Non-pigmented ciliary epithelial cell (primary cell): ENCODE results near the gene HCN3.
"Not testable (repeated sequence)": the region's sequence is repeated elsewhere in the genome, so short reads cannot be mapped to it uniquely, and the experiment has no call there.

Source experiments
- DNase-seq: peaks from one replicate; pipeline ENCODE4 v3.0.0-alpha.2; 2010; ENCODE audit warnings: low read depth

Gene HCN3

DNA sequence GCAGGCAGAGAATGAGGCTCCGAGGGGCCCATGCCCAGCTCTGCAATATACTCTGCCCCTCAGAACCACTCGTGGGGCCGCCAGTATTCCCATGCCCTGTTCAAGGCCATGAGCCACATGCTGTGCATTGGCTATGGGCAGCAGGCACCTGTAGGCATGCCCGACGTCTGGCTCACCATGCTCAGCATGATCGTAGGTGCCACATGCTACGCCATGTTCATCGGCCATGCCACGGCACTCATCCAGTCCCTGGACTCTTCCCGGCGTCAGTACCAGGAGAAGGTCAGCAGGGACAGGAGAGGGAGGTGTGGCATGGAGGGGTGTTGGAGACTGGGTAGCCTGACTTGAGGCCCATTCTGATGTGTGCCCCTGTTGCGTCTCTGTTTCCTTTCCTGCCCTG is 7.2 kb downstream of the HCN3 start:
- DNase-seq, result no peak

DNA sequence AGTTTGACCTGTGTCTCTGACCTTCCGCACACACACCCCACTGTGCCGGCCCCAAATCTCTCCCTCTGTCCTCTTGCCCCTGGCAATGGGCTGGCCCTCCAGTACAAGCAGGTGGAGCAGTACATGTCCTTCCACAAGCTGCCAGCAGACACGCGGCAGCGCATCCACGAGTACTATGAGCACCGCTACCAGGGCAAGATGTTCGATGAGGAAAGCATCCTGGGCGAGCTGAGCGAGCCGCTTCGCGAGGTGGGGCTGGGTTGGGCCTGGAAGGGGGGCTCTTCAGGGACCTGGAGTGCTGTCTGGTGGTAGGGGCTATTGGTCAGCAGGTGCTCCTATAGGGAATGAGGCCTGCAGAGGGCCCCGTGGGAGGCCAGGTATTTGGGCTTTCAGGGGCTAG is 7.8 kb downstream of the HCN3 start:
- no peak for DNase-seq

DNA sequence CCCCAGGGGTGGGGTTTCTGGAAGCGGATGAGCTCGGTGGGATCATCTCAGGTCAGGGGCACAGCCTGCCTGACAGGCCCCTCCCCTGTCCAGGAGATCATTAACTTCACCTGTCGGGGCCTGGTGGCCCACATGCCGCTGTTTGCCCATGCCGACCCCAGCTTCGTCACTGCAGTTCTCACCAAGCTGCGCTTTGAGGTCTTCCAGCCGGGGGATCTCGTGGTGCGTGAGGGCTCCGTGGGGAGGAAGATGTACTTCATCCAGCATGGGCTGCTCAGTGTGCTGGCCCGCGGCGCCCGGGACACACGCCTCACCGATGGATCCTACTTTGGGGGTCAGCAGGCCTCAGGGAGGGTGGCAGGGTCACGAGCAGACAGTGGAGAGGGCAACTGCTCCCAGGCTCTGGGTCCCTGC is 8.4 kb downstream of the HCN3 start:
- no peak for DNase-seq

DNA sequence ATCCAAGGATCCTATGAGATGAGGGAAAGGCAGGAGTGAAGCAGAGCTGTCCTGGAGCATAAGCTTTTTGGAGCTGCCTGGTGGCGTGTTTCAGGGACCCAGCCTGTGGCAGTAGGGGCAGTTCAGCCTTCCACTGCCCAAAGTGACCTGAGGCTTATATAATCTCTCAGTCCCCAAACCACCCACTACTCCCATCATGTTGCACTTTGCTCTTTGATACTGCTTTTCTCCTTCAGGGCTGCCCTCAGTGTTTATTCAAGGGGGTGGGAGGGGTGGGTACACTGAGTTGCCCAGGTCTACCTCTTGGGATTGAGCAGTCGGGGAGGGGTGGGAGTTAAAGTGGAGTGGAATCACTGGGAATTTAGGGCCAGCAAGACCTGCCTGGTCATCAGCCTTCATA is 9.3 kb downstream of the HCN3 start:
- DNase-seq, result no peak

DNA sequence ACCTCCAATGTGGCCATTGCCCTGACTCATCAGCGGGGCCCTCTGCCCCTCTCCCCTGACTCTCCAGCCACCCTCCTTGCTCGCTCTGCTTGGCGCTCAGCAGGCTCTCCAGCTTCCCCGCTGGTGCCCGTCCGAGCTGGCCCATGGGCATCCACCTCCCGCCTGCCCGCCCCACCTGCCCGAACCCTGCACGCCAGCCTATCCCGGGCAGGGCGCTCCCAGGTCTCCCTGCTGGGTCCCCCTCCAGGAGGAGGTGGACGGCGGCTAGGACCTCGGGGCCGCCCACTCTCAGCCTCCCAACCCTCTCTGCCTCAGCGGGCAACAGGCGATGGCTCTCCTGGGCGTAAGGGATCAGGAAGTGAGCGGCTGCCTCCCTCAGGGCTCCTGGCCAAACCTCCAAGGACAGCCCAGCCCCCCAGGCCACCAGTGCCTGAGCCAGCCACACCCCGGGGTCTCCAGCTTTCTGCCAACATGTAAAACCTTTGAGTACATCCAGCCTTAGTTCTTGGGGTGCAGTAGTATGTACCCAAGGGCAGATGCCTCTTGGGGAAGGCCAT is 10.8 kb downstream of the HCN3 start:
- no peak for DNase-seq

DNA sequence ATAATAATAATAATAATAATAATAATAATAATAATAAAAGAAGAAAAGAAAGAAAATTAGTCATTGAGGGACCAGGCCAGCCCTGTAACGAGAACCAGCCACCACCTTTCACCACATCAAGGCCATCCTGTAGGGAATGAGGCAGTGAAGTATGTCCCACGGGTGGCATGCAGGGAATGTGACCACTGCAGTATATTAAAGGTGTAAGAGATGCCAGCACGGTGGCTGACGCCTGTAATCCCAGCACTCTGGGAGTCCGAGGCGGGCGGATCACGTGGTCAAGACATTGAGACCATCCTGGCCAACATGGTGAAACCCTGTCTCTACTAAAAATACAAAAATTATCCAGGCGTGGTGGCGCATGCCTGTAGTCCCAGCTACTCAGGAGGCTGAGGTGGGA is 13.7 kb downstream of the HCN3 start:
- DNase-seq, result not testable (repeated sequence)

DNA sequence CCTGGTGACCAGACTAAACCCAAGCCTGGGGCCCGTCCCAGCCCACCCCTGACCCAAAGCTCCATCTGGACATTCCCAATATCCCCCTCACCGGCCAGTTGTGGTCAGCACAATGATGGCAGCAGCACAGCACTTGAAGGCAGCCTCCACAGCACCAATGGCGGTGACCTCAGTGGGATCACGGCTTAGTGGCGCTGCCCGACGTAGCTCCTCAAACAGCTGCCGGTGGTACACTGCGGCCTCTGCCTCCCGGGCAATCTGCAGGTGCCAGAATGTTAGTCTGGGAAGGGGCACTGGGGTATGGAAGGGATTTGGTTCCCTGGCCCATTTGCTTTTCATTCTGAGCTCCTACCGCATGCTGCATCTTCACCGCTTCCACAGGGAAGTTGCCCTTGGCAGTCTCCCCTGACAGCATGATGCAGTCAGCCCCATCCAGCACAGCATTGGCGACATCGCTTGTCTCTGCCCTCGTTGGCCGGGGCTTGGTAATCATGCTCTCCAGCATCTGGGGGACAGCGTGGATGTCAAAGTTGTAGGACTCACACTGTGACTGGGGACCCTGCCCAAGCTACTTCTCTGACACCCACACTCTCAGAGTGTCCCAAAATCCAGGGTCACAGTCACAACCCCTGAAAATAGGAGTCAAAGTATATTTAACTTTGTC is 16.0 kb downstream of the HCN3 start:
- DNase-seq, result no peak

DNA sequence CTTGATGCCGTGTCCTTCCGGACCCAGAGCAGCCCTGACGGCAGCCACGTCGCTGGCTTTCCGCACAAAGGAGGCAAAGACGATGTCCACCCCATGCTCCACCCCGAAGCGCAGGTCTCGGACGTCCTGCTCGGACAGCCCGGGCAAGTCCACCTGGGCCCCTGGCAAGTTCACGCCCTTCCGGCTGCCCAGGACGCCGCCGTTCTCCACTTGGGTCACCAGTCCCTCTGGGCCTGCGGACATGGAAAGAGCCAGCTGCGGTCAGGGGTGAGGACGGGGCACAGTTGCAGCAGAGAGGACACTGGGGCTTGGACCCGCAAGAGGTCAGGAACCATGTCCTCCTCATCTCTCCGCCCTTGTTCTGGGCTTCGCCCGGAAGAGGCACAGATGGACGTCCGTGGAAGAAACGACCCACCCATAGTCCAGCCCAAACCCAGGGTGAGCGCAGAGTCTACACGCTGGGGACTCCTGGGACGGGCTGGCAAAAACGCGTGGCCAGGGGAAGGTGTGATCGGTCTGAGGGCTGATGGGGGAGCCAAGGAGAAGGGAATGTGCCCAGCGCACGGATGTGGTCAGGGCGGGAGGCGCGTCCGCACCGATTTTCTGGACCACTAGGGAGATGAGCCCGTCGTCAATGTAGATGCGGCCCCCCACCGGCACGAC is 17.4 kb downstream of the HCN3 start:
- no peak for DNase-seq

DNA sequence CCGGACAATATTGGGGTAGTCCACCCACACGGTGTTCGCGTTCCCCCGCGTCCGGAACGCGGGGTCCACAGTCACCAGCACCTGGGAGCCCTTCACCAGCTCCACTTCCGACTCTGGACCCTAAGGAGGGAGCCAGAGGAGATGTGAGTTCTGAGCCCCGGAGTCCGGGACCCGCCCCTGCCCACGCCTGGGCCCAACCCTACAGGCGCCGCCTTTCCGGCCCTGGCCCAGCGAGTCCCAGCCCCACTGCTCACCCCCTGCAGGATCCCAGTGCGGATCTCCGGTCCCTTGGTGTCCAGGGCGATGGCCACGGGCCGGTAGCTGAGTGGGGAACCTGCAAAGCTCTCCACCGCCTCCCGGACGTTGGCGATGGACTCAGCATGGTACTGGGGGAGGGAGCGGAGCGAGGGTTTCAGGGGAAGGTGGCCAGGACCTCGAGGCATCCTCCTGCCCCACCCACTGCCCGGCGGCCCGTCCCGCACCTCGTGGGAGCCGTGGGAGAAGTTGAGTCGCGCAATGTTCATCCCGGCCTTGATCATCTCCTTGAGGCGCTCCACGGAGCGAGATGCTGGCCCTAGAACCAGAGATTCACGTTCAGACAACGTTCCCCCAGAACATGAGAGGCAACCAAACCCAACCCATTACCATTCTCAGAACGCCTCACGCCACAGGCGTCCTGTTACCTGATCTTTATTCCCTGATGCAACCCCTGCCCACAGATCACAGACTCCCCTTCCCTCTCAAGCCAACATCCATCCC is 18.1 kb downstream of the HCN3 start:
- no peak for DNase-seq

DNA sequence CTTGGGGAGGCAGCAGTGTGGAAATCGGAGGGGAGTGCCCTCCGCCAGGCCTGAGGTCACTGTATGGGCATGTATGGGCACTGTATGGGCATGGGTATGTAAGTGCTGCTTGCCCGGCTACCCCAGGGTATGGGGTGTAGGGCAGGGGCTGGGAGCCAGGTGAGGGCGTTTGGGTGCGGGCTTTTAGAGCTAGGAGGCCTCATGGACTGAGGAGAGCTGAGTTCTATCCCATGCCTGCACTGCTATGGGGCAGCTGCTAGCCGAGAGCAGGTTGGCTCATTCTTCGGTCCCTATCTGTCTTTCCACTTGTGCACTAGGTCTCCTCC is 18.6 kb downstream of the HCN3 start:
- no peak for DNase-seq

DNA sequence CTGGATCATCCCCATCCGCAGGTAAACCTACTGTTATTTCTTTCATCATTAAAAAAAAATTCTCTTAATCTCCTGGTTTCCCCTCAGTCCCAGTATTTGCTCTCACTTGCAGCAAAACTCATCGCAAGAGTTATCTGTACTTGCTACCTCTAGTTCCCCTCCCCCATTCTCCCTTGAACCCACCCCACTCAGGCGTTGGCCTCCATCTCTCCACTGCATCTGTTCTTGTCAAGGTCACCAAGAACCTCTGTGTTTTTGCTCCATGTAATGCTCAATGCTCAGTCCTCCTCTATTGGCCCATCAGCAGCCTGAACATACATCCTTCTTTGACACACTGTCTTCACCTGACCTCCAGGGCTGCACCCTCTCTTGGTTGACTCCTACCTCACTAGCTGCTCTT is 19.4 kb downstream of the HCN3 start:
- DNase-seq, result no peak

DNA sequence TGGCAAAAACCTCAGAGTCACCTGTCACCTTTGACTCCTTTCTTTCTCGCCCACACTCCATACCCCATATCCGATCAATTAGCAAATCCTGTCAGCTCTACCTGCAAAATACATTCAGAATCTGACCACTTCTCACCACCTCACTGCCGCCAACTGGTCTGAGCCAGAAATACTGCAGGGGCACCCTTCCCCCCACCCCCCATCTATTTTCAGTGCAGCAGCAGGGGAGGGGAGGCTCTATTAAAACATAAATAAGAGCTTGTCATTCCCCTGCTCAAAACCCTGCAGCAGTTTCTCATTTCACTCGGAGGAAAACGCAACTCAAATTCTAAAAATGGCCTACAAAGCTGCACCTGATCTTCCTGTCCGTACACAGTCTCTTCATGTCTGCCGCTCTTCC is 20.1 kb downstream of the HCN3 start:
- DNase-seq, result no peak

DNA sequence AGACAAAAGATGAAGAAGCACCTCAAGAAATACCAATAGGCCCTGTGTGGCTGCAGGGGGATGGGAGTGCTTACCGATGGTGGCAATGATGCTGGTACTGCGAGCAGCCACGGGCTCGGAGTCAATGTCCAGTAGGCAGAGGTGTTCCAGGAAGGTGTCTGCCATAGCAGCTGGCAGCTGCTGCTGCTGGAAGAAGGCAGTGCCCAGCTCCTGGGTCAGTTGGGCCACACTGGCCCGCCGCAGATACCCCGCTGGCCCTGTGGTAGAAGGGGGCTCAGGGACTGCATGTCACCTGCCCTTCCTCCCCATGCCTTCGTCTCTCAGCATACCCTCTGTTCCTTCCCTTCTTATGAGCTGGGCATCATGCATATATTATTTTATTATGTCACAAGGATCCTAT is 22.8 kb downstream of the HCN3 start:
- DNase-seq, result no peak

DNA sequence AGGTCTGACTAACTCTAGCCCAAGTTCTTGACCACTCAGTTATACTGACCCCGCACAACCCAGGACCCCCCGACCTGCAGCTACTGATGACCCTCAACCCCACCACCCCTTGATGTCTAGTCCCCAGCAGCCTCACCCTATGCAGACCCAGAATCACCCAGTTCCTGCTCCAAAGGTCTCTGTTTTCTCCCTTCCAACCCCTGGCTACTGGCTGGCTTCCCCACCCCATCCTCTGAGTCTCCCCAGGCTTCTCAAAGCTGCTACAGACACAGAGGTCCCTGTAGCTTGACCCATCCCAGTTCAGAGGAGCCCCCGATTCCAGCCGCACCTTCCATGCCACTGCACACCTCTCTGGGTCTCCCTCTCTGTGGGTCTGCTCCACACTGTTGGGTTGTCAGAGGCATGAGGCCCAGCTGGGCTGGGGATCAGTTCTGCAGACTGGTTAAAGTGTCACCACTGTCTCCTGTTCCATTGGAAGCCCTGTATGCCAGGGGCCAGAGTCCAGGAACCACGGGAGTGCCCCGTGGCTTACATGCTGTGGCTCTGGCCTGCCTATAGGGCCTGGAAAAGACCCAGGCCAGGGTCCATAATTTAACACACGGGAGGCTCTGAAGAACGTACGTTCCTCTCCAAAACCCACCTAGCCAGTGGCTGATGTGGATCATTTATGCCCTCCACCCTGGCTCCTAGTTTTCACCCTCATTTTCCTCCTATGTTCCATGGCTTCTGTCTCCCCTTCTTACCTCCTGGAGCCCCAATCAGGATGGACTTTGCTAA is 23.5 kb downstream of the HCN3 start:
- DNase-seq, result no peak

DNA sequence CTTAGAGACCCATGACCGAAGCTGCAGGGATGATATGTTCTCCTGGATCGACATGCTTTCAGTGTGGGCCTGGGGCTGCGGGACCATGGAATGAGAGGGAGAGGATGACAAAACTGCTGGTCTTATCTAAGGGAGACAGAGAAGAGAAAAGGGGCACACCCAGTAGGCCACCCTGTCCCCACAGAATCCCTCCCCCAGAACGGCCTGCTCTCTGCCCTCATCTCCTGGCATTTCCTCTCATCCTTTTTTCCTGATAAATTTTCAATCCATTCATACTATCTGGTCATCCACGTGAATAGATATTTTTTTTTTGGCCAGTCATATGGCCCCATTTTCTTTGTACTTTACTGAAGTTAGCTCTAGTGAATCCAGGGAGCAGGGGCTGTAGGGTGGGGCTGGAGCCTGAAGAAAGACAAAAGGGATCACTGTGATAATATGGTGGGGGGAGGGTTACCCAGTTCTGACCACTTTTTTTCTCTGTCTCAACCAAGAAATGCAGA is 24.1 kb downstream of the HCN3 start, which contains the start of gene PKLR:
PKLR (minus strand) TSS at position 97 of the 500 bp plus-strand sequence; CDS start at position 54, 43 bp downstream.
- no peak for DNase-seq

DNA sequence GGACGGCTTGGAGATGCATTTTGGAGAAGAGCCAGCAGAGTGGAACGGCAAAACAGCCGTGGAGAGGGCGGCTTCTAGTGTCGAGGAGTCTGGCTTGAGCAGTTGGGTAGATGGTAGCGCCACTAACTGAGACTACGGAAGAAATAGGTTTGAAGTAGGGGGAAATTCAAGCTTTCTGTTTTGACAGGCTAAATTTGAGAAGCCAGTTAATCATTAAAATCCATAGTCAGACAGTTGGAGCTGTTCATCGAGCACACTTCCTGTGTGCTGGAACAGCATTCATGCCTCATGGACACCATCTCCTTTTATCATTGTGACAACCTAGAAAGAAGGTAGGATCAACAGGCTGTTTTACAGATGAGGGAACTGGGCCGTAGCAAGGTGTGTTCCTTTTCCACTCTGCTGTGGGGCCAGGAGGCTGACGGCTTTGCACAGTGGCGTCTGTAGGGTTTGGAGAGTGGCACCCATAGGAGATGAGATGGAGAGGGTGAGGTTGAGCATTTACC is 27.3 kb downstream of the HCN3 start:
- no peak for DNase-seq

DNA sequence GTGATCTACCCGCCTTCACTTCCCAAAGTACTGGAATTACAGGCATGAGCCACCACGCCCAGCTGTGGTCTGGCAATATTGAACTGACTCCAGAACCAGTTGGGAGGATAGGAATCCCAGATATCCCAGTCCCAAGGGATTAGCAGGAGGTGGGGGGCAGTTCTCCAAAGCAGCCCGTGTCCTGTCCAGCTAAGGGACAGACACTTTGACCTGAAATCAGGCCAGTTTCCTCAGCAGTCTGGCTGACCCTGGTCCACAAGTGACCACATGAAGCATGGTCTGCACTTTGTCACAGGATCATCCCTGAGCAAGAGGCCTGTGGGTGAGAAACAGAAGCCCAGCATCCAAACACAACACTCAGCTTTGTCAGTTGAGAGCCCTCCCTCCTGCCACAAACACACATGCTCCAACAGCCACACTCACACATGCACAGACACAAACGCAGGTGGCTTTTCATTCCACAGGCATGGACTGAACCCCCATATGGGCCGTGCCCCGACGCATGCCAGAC is 28.7 kb downstream of the HCN3 start:
- no peak for DNase-seq

DNA sequence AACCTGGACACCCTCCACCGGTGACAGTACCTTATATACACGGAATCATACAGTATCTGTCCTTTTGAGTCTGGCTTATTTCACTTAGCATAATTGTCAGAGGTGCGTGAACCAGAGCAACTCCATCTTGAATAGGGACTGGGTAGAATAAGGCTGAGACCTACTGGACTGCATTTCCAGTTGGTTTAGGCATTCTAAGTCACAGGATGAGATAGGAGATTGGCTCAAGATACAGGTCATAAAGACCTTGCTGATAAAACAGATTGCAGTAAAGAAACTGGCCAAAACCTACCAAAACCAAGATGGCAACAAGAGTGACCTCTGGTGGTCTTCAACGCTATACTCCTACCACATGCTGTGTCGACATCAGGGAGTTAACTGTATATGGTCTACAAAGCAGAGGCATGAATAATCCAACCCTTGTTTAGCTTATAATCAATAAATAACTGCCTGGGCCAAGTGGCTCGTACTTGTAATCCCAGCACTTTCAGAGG is 30.0 kb downstream of the HCN3 start:
- no peak for DNase-seq

DNA sequence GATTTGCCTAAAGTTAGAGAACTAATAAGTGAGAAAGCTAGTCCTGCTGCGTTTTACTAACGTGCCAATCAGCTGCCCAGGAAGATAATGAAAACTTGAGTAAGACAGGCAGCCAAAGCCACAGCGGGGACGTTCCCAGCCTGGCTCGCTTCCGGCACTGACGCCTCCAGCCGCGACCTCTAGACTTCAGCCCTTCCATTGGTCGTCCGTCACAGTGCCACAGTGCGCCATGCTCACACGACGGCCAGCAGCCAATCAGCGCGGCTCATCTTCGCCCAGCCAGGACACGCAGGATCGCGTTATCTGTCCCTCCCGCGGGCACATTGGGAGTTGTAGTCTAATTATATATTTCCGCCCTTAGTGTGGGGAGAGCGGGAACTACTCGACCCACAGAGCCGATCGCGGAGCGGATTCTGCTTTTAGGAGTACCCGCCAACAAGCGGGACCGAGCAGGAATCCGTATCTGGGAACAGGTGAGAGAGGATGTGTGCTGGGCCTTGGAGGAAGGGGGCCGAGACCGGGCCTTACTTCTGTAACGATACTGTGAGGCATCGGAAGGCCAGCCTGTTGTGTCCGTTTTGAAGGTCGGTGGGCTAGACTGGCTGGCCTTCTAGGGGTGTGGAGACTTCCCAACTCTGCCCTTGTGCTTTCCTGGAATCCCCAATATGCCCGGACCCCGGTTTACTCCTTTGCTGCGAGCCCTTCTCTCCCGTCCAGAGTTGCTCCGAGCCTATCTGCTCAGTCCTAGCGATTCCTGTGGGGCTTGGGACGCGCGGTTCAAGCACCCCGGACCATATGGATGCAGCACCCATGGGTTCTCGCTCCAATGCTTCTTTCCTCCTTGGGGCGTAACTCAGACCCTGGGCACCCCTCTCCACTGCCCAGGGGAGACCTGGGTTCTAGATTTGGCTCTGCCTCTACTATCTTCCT is 31.5 kb downstream of the HCN3 start, which contains the start of gene FDPS:
FDPS (plus strand) TSS at position 374 of the 930 bp plus-strand sequence. CDS start 924 bp downstream, outside the sequence.
- DNase-seq, result peak; percentile 93

DNA sequence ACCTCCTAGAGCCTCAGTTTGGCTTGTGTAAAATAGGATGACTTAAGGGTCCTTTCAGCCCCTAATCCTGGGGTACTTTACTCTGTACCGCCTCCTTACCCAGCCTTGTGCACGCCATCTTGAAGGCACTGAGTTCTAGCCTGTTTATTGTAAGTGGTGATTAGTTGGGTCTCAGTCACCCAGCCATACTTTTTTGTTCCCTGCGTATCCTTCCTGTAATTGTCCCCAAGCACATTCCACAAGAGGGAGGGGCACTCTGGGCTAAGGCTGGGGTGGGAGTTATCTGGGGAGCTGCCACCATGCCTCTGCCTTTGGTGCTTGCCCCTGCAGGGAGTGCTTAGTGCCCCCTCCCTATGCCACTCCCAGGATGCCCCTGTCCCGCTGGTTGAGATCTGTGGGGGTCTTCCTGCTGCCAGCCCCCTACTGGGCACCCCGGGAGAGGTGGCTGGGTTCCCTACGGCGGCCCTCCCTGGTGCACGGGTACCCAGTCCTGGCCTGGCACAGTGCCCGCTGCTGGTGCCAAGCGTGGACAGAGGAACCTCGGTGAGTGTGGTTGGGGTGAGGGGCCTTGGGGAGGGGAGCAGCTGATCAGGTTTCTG is 32.3 kb downstream of the HCN3 start:
- DNase-seq, result no peak
